ENCODE measurements around the gene DAZAP2. TPM values are rescaled to one million over a fixed set of nuclear protein-coding genes. Genes with fewer than 3 reads are reported as not detected.

Gene DAZAP2
- total and polyA plus RNA-seq, 2 of the 4 experiments (the other 2 are of a cell fraction) = 62.2 to 202 TPM

GRCh38 chr12:51197736-51198567 lies 40.7 kb upstream of the DAZAP2 start:
- ATAC-seq (ENCODE audit: low read depth) = no peak
- Histone ChIP-seq H3K27me3 (ENCODE audit: control insufficient read depth, insufficient read depth, low read length) (no peaks in the 10 kb centered on the region), H2AFZ (replicated peaks; ENCODE audit: low read length, poor library complexity) (no peak overlapping the region), H3K4me1 (ENCODE audit: control insufficient read depth, insufficient read depth, low read length) (no peaks in the 10 kb centered on the region), H3K9ac (ENCODE audit: low read depth, low read length) (no peak overlapping the region), H3K4me2 (ENCODE audit: low read depth, low read length) (no peak overlapping the region), H3K18ac (ENCODE audit: low read depth, low read length) (no peak overlapping the region), H3K23ac (ENCODE audit: low read depth, low read length) (no peak overlapping the region), H3K9me1 (ENCODE audit: insufficient read depth, low read length) (no peaks in the 10 kb centered on the region), H3K56ac (ENCODE audit: extremely low read depth, insufficient read depth, low read length) (no peak overlapping the region), H3K4me3 (ENCODE audit: insufficient read depth, low read depth, low read length) (no peak overlapping the region), H3K14ac (replicated peaks; ENCODE audit: low read depth, low read length) (no peak overlapping the region), H4K5ac (ENCODE audit: low read depth, low read length) (no peak overlapping the region), H4K8ac (ENCODE audit: low read depth in 2 of 2, low read length in 2 of 2) (no peak overlapping the region), H3K4ac (ENCODE audit: low read depth, low read length) (no peak overlapping the region), H2BK5ac (ENCODE audit: low read depth, low read length, poor library complexity, severe bottlenecking) (no peak overlapping the region), H3K27ac (ENCODE audit: insufficient read depth, low read length) (no peak overlapping the region), H3K36me3 (ENCODE audit: control insufficient read depth, insufficient read depth, low read length) (peaks cover 4% of the 10 kb centered on the region; the same call in 1 of the 2 replicates), H4K91ac (ENCODE audit: insufficient read depth, low read depth, low read length) (no peak overlapping the region), H3K9me3 (ENCODE audit: control insufficient read depth, insufficient read depth, low read length) (no peaks in the 10 kb centered on the region), H2AK5ac (ENCODE audit: low read depth, low read length) (no peak overlapping the region), H2BK120ac (ENCODE audit: low read depth, low read length) (no peak overlapping the region), H3K79me1 (ENCODE audit: low read depth in 1 of 2, low read length in 2 of 2) (no peaks in the 10 kb centered on the region), H2BK15ac (ENCODE audit: low read depth, low read length) (no peak overlapping the region), H2BK20ac (ENCODE audit: low read depth, low read length) (no peak overlapping the region), H4K20me1 (ENCODE audit: insufficient read depth, low read length) (no peaks in the 10 kb centered on the region), H2AK9ac (replicated peaks; ENCODE audit: low read depth, low read length, poor library complexity) (no peak overlapping the region)
- no peak for DNase-seq
- in situ Hi-C loops (cut with MboI; ENCODE audit: low sequenced_read_pairs) = no loop called here
- ChIA-PET CTCF (no interaction called here), POLR2A (ENCODE audit: unreplicated experiment) (no interaction called here)
- 93% methylated on average over 21 of the region's 38 CpGs; no CpG with 5 or more reads in 1 of the 2 experiments for WGBS, 2 experiments (ENCODE audit: extremely low coverage in 2 of 2, insufficient read length in 1 of 2)
- dilution Hi-C loops (cut with HindIII; ENCODE audit: low sequenced_read_pairs, unreplicated experiment) = no loop called here
- BruUV-seq (replicated peaks) = no TSS peak
- intact Hi-C loops (cut with micrococcal nuclease) = no loop called here
- TF ChIP-seq CHD1 (IDR thresholded peaks at IDR 0.05; ENCODE audit: low read depth, low read length) (no peak), MAFK (IDR thresholded peaks at IDR 0.05; ENCODE audit: low read depth, low read length) (no peak), MAZ (IDR thresholded peaks at IDR 0.05; ENCODE audit: borderline replicate concordance, low read depth, low read length) (no peak), ELK1 (IDR thresholded peaks at IDR 0.05; ENCODE audit: borderline replicate concordance, low read depth, low read length) (no peak), SMC3 (IDR thresholded peaks at IDR 0.05; ENCODE audit: low read depth, low read length) (no peak), FOS (IDR thresholded peaks at IDR 0.05; ENCODE audit: low read depth, low read length) (no peak), RFX5 (IDR thresholded peaks at IDR 0.05; ENCODE audit: low read depth, low read length) (no peak), USF2 (IDR thresholded peaks at IDR 0.05; ENCODE audit: low read depth, low read length) (no peak), BHLHE40 (IDR thresholded peaks at IDR 0.05; ENCODE audit: low read depth, low read length) (no peak), RCOR1 (IDR thresholded peaks at IDR 0.05; ENCODE audit: insufficient replicate concordance, low read length) (no peak), RAD21 (IDR thresholded peaks at IDR 0.05; ENCODE audit: low read length) (no peak)
